MCF 10A (cell line): ENCODE results near the gene CACNA2D3. TPM values are rescaled to one million over a fixed set of nuclear protein-coding genes. Genes with fewer than 3 reads are reported as not detected.

Experiments used
- BruUV-seq: library from RNA; stranded (reverse); fragments of 400-500 nt; replicated peaks from 2 replicates; lab custom pipeline; 2021; lab: Mats Ljungman, UMichigan
- CTCF ChIA-PET: fragments of 300-600 bp; sonication (Branson Sonifier 250); formaldehyde crosslinking; extraction: SDS; loops from one replicate; lab custom pipeline; 2021; ENCODE audit warnings: antibody characterized with exemption, inconsistent platforms; lab: Yijun Ruan, JAX
- POLR2A ChIA-PET: fragments of 300-600, 350-650 bp; sonication (Branson Sonifier 250); formaldehyde crosslinking; extraction: SDS; loops from one replicate; lab custom pipeline; 2020; ENCODE audit warnings: antibody characterized with exemption, inconsistent platforms; lab: Yijun Ruan, JAX
- DNase-seq: peaks from one replicate; pipeline ENCODE4 v3.0.0-alpha.2; 2018; ENCODE audit not compliant: unreplicated experiment
- H3K27ac Mint-ChIP-seq: one replicate; pipeline ENCODE4 v1.8.0; 2022; ENCODE audit warnings: mild to moderate bottlenecking, low read depth, mixed read lengths; ENCODE audit not compliant: unreplicated experiment
- H3K27me3 Mint-ChIP-seq: one replicate; pipeline ENCODE4 v1.8.0; 2022; ENCODE audit warnings: mixed read lengths; ENCODE audit not compliant: insufficient read depth, unreplicated experiment
- H3K36me3 Mint-ChIP-seq: one replicate; pipeline ENCODE4 v1.8.0; 2022; ENCODE audit warnings: mild to moderate bottlenecking, moderate library complexity, mixed read lengths; ENCODE audit not compliant: insufficient read depth, unreplicated experiment
- H3K4me1 Mint-ChIP-seq: one replicate; pipeline ENCODE4 v1.8.0; 2022; ENCODE audit warnings: mixed read lengths; ENCODE audit not compliant: insufficient read depth, unreplicated experiment
- H3K4me3 Mint-ChIP-seq: one replicate; pipeline ENCODE4 v1.8.0; 2022; ENCODE audit warnings: mild to moderate bottlenecking, moderate library complexity, mixed read lengths; ENCODE audit not compliant: unreplicated experiment
- H3K9me3 Mint-ChIP-seq: one replicate; pipeline ENCODE4 v1.8.0; 2022; ENCODE audit warnings: mixed read lengths; ENCODE audit not compliant: unreplicated experiment
- intact Hi-C: fragments of 100-400 bp; cut with micrococcal nuclease; formaldehyde crosslinking; loops from 2 replicates; pipeline ENCODE4 v1.14.1; 2022
- total RNA-seq: library from RNA; stranded (reverse); gene quantifications from 2 replicates; pipeline ENCODE4 v1.2.3, GENCODE V29; 2022
- TF ChIP-seq, protein P1 (sequence below): fragments of 200-600 bp; IDR thresholded peaks from one replicate; pipeline ENCODE4 v1.8.0; 2022; ENCODE audit warnings: antibody characterized with exemption, mild to moderate bottlenecking; ENCODE audit not compliant: unreplicated experiment

CACNA2D3 gene
- total RNA-seq, 1 experiment from 2014 or later = 2.3 TPM

DNA sequence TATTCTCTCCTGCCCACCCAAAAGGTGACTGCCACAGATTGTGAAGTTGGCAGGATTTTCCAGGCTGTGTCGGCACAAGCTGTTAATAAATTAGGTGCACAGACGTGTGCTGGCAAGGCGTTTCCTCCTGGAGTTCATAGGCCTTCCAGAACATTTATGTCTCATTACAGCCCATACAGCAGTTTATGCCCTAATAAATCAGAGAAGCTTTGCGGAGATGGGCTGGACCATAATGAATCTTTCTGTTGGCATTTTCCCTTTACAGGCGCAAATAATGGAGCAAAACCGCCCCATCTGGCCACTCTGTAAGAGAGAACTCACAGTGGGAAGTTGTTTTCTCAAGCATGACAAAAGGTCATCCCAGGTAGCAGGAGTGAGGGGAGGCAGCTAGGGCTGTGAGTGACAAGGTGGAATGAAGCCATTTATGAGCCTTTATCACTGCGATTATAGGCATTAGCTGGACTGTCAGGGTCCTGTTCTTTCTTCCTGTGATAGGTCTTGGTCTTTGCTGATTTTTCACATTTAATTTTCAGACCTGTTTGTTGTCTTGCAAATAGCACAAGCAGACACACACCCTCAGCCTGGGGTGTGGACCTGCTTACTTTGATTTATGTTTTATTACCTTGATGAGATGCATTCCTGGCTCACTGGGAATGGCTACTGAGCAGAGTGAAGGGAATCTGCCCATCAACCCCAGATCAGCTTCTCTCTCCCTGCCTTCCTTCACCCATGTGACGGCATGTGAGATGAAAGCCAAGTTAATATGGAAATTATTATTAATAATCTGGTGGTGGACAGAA is 548.0 kb downstream of the CACNA2D3 start:
- POLR2A ChIA-PET = interaction anchor here (1.2 kb wide), 1 partner anchor 30 kb away, joined by 3 read pairs; no protein-coding TSS in a partner anchor
- H3K27me3 Mint-ChIP-seq = peaks cover 10% of the 10 kb centered on the region

DNA sequence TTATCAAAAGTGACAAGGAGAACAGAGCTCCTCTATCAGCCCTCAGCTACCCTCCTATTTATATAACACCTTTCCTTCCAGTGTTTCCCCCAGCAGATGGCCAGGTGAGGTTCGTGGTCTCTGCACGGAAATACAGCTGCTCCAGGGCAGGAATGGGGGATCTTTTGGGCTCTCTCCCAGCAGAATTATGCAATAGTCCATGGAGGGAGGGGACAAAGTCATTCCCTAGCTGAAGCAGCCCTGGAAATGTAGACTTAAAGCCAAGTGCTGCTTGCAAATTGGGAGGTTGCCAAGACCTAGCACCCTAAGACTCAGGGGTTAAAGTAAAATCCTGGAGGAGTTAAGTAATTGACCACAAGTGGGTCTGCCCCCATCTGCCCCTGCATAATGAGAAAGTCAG is 549.2 kb downstream of the CACNA2D3 start:
- Mint-ChIP-seq H3K27me3 (peaks cover 11% of the 10 kb centered on the region), H3K4me3 (no peak overlapping the region), H3K36me3 (no peaks in the 10 kb centered on the region), H3K27ac (no peak overlapping the region), H3K4me1 (no peaks in the 10 kb centered on the region), H3K9me3 (peaks cover 8% of the 10 kb centered on the region)
- TF ChIP-seq, protein P1, sequence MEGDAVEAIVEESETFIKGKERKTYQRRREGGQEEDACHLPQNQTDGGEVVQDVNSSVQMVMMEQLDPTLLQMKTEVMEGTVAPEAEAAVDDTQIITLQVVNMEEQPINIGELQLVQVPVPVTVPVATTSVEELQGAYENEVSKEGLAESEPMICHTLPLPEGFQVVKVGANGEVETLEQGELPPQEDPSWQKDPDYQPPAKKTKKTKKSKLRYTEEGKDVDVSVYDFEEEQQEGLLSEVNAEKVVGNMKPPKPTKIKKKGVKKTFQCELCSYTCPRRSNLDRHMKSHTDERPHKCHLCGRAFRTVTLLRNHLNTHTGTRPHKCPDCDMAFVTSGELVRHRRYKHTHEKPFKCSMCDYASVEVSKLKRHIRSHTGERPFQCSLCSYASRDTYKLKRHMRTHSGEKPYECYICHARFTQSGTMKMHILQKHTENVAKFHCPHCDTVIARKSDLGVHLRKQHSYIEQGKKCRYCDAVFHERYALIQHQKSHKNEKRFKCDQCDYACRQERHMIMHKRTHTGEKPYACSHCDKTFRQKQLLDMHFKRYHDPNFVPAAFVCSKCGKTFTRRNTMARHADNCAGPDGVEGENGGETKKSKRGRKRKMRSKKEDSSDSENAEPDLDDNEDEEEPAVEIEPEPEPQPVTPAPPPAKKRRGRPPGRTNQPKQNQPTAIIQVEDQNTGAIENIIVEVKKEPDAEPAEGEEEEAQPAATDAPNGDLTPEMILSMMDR = no peak
- BruUV-seq = no TSS peak
- ChIA-PET POLR2A (interaction anchor here (1.2 kb wide), 1 partner anchor 31 kb away, joined by 3 read pairs; no protein-coding TSS in a partner anchor), CTCF (interaction anchor here (0.6 to 0.7 kb wide), 2 partner anchors 659 to 733 kb away, joined by 3 read pairs; no protein-coding TSS in a partner anchor)
- no peak for DNase-seq
- intact Hi-C loops = no loop called here

More for the DNA sequence above, 548.0 kb downstream of the CACNA2D3 start:
- DNase-seq = no peak
- peaks cover 8% of the 10 kb centered on the region for H3K9me3 Mint-ChIP-seq
- CTCF ChIA-PET = interaction anchor here (0.6 kb wide), 1 partner anchor 39 kb away, joined by 3 read pairs; no protein-coding TSS in a partner anchor
- no peaks in the 10 kb centered on the region for H3K4me1 Mint-ChIP-seq
- TF ChIP-seq, protein P1 = no peak
- no peak overlapping the region for H3K4me3 Mint-ChIP-seq
- BruUV-seq = no TSS peak
- H3K36me3 Mint-ChIP-seq = no peaks in the 10 kb centered on the region
- intact Hi-C loops = no loop called here
- no peak overlapping the region for H3K27ac Mint-ChIP-seq

DNA sequence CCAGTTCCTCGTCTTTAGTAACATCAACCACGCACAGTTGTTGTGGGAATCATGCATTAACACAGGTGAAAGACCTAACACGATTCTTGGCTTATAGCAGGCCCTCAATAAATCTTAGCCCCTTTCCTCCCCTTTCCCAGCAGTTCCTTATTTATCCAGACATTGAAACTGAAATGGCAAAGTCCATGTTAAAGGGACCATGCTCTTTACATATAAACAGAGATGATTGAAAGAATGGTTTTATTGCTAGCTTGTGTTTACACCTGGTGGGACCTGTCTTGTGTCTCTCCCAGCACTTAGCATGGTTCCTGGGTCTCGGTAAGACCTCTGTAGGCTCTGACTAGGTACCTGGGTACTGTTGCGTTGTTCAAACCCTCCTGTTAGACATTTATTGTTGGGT is 553.7 kb downstream of the CACNA2D3 start:
- no peaks in the 10 kb centered on the region for H3K4me1 Mint-ChIP-seq
- TF ChIP-seq, protein P1 = no peak
- H3K4me3 Mint-ChIP-seq = no peak overlapping the region
- H3K36me3 Mint-ChIP-seq = no peaks in the 10 kb centered on the region
- intact Hi-C loops = no loop called here
- H3K27me3 Mint-ChIP-seq = peaks cover 11% of the 10 kb centered on the region
- ChIA-PET CTCF (no interaction called here), POLR2A (no interaction called here)
- peaks cover 19% of the 10 kb centered on the region for H3K9me3 Mint-ChIP-seq
- no peak for DNase-seq
- BruUV-seq = no TSS peak
- no peak overlapping the region for H3K27ac Mint-ChIP-seq

DNA sequence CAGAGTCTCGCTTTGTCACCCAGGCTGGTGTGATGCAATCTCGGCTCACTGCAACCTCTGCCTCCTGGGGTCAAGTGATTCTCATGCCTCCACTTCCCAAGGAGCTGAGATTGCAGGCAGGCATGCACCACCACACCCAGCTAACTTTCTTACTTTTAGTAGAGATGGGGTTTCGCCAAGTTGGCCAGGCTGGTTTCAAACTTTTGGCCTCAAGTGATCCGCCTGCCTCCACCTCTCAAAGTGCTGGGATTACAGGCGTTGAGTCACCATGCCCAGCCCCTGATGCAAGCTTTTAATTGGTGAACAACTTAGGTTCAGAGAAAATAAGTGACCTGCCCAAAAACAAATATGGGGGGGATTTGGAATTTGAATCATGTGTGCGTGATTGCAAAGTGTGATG is 559.4 kb downstream of the CACNA2D3 start:
- ChIA-PET CTCF (interaction anchor here (0.6 to 0.7 kb wide), 2 partner anchors 83 to 96 kb away, joined by 3 read pairs; no protein-coding TSS in a partner anchor), POLR2A (no interaction called here)
- Mint-ChIP-seq H3K27ac (no peak overlapping the region), H3K4me1 (no peaks in the 10 kb centered on the region), H3K4me3 (no peak overlapping the region), H3K27me3 (no peaks in the 10 kb centered on the region), H3K9me3 (peaks cover 11% of the 10 kb centered on the region), H3K36me3 (no peaks in the 10 kb centered on the region)
- intact Hi-C loops = no loop called here
- TF ChIP-seq, protein P1 = no peak
- BruUV-seq = no TSS peak
- DNase-seq = peak; percentile 13
